ENCODE measurements around the gene ELOVL6. TPM values are rescaled to one million over a fixed set of nuclear protein-coding genes. Genes with fewer than 3 reads are reported as not detected.

Gene ELOVL6
- total and polyA plus RNA-seq, 9 of the 15 experiments (the other 6 are each of a cell fraction or from before 2014, with no cell fraction given) = 18.3 to 82.6 (median 46.0) TPM

DNA sequence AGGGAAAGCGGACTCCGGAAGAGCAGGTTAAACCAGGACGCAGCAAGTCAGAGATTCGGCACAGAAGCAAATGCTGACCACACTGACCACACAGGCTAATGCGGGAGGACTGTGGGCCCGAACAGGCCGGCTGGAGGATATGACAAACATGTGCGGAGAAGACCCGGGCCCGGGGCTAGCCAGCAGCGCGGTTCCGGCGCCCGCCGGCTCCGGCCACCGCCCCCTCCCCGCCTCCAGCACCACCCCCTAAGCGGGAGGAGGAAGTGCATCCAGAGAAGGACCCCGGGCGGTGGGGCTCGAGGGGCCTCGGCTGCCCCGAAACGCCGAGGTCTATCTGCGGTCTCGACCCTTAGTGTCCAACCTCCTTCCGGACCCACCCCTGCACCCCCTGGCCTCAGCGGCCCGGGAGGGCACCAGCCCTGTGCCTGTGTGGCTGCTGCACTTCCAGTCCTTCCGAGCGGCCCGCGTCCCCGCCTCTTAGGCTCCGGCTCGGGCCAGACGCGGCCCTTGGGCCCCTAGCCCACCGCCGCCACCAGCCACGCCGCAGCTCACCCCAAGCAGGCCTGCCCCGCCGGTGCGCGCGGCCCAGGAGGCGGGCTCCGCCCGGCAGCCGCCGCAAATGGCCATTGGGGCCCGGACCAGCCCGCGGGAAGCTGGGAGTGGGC is 2.1 kb downstream of the ELOVL6 start (continued):
- no peak for TF ChIP-seq SMARCB1 (IDR thresholded peaks at IDR 0.05; ENCODE audit: insufficient read length, low read depth)
- TF ChIP-seq DNMT1 (IDR thresholded peaks at IDR 0.05) = no peak
- TF ChIP-seq IRF9 (tag; IDR thresholded peaks at IDR 0.05) = no peak
- TF ChIP-seq NR2F6 (CRISPR knock-in tag; IDR thresholded peaks at IDR 0.05) = no peak
- no peak for TF ChIP-seq THAP7 (CRISPR knock-in tag; IDR thresholded peaks at IDR 0.05)
- TF ChIP-seq GTF2E2 (tag; IDR thresholded peaks at IDR 0.05) = peak; percentile 74; the same call in 1 of the 2 replicates
- no peak for TF ChIP-seq PURB (CRISPR knock-in tag; IDR thresholded peaks at IDR 0.05; ENCODE audit: low read depth)
- 0 out of 4 replicates have a peak, but pooled peaks have one; percentile 0 to 24 for TF ChIP-seq FOXK2 (conservative IDR thresholded peaks at IDR 0.05 in 1 of 2, IDR thresholded peaks at IDR 0.05 in 1 of 2; ENCODE audit: low read depth in 2 of 2)
- no peak for TF ChIP-seq TOE1 (IDR thresholded peaks at IDR 0.05; ENCODE audit: borderline replicate concordance)
- no peak for TF ChIP-seq TOE1 (CRISPR knock-in tag; IDR thresholded peaks at IDR 0.05; ENCODE audit: borderline replicate concordance, low read depth)
- TF ChIP-seq HDAC8 (tag; IDR thresholded peaks at IDR 0.05) = no peak
- TF ChIP-seq BRCA1 (IDR thresholded peaks at IDR 0.05) = no peak
- TF ChIP-seq BRCA1 (CRISPR knock-in tag; IDR thresholded peaks at IDR 0.05) = no peak
- TF ChIP-seq RAD51 (IDR thresholded peaks at IDR 0.05; ENCODE audit: borderline replicate concordance, low read depth) = no peak
- TF ChIP-seq ZBTB1 (CRISPR knock-in tag; IDR thresholded peaks at IDR 0.05; ENCODE audit: borderline replicate concordance, low read depth) = peak; percentile 95
- peak; percentile 32 for TF ChIP-seq TBP (optimal IDR thresholded peaks at IDR 0.05; ENCODE audit: low read depth, low read length)
- no peak for TF ChIP-seq FIP1L1 (IDR thresholded peaks at IDR 0.05; ENCODE audit: low read depth, low read length, poor library complexity, severe bottlenecking)
- TF ChIP-seq XRCC4 (IDR thresholded peaks at IDR 0.05; ENCODE audit: extremely low read depth, insufficient read depth, insufficient read length) = no peak
- TF ChIP-seq ETV1 (tag; conservative IDR thresholded peaks at IDR 0.05; ENCODE audit: low read depth) = peak; percentile 54; the same call in 1 of the 2 replicates
- TF ChIP-seq E2F3 (CRISPR knock-in tag; IDR thresholded peaks at IDR 0.05) = no peak
- TF ChIP-seq ZNF212 (CRISPR knock-in tag; IDR thresholded peaks at IDR 0.05) = no peak
- TF ChIP-seq POLR2AphosphoS5 (IDR thresholded peaks at IDR 0.05; ENCODE audit: control insufficient read depth, insufficient read depth, low read depth, low read length) = peak; percentile 55; the same call in 1 of the 2 replicates
- TF ChIP-seq TEAD1 (CRISPR knock-in tag; IDR thresholded peaks at IDR 0.05) = peak in 1 of 2 experiments; percentile 16; a peak in 1 of 4 replicates
- TF ChIP-seq, protein P1, sequence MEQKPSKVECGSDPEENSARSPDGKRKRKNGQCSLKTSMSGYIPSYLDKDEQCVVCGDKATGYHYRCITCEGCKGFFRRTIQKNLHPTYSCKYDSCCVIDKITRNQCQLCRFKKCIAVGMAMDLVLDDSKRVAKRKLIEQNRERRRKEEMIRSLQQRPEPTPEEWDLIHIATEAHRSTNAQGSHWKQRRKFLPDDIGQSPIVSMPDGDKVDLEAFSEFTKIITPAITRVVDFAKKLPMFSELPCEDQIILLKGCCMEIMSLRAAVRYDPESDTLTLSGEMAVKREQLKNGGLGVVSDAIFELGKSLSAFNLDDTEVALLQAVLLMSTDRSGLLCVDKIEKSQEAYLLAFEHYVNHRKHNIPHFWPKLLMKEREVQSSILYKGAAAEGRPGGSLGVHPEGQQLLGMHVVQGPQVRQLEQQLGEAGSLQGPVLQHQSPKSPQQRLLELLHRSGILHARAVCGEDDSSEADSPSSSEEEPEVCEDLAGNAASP (IDR thresholded peaks at IDR 0.05) = no peak
- no peak for TF ChIP-seq ZKSCAN3 (CRISPR knock-in tag; IDR thresholded peaks at IDR 0.05)
- TF ChIP-seq ESRRA (IDR thresholded peaks at IDR 0.05; ENCODE audit: borderline replicate concordance, low read depth) = no peak
- no peak for TF ChIP-seq ELF2 (CRISPR knock-in tag; IDR thresholded peaks at IDR 0.05)
- no peak for TF ChIP-seq ZNF174 (CRISPR knock-in tag; IDR thresholded peaks at IDR 0.05)
- TF ChIP-seq STAT5A (IDR thresholded peaks at IDR 0.05; ENCODE audit: borderline replicate concordance, low read length) = no peak
